Measurements from ENCODE around the gene CLPTM1. TPM values are rescaled to one million over a fixed set of nuclear protein-coding genes. Genes with fewer than 3 reads are reported as not detected.
A peak's percentile ranks its signal among the peaks of the same experiment; 100 is the strongest.

CLPTM1 gene
- total RNA-seq, 8 experiments from 2014 or later = 37.2 to 81.3 (median 59.5) TPM

GRCh38 chr19:45038931-45039893, 84.0 kb downstream of the CLPTM1 start, which contains the start of gene CLASRP:
Gene CLASRP, plus strand, starts transcription at chr19:45039045. Its CDS starts 1,168 bp downstream, at chr19:45040213.
- H3K27ac ChIP-seq = peak within 1 kb of the TSS; percentile 86 to 92
- H3K4me3 ChIP-seq = peak within 1 kb of the TSS; percentile 74 to 96 (median 81)
- peak; percentile 93 to 98 (median 96) for ATAC-seq (replicated peaks in 6 of 8)
- 0 to 9% (median 0%) methylated on average over 2 to 26 of the region's 62 CpGs; no CpG with 5 or more reads in 2 of the 10 experiments for WGBS, 10 experiments
- peaks cover 7 to 11% of the 10 kb centered on the region in 2 donors for H3K4me1 ChIP-seq (replicated peaks in 1 of 2)
- in situ Hi-C loops (cut with MboI; ENCODE audit: low pct_unique_long_range_greater_than_20kb in 2 of 9, low sequenced_read_pairs in 9 of 9, unreplicated experiment in 9 of 9) = no loop called here

GRCh38 chr19:45040059-45040771, 85.0 kb downstream of the CLPTM1 start:
- Histone ChIP-seq H3K4me1 (replicated peaks in 1 of 2) (peaks cover 7 to 11% of the 10 kb centered on the region in 2 donors), H3K27ac (no peak overlapping the region), H3K4me3 (peak overlapping the region; percentile 74 to 96 (median 81))
- no peak for ATAC-seq (replicated peaks in 6 of 8)
- in situ Hi-C loops (cut with MboI; ENCODE audit: low pct_unique_long_range_greater_than_20kb in 2 of 9, low sequenced_read_pairs in 9 of 9, unreplicated experiment in 9 of 9) = no loop called here
- WGBS, 10 experiments = 20 to 100% (median 87%) methylated on average over 1 to 12 of the region's 19 CpGs; no CpG with 5 or more reads in 2 of the 10 experiments

GRCh38 chr19:45041125-45041524, 85.9 kb downstream of the CLPTM1 start:
- WGBS, 10 experiments = 84 to 97% (median 93%) methylated on average over 2 to 6 of the region's 6 CpGs; no CpG with 5 or more reads in 4 of the 10 experiments
- ATAC-seq (replicated peaks in 6 of 8) = no peak
- H3K27ac ChIP-seq = no peak overlapping the region
- H3K4me1 ChIP-seq (replicated peaks in 1 of 2) = peaks cover 7 to 11% of the 10 kb centered on the region in 2 donors
- no peak overlapping the region for H3K4me3 ChIP-seq
- in situ Hi-C loops (cut with MboI; ENCODE audit: low pct_unique_long_range_greater_than_20kb in 2 of 9, low sequenced_read_pairs in 9 of 9, unreplicated experiment in 9 of 9) = no loop called here

Other genes starting within 250 kb of the CLPTM1 start
- 10 to 100 TPM in 3 of 8 experiments, 1 to 10 TPM in 5; 1.2 to 26.8 (median 3.6) TPM for gene BCL3, start 206.7 kb upstream of the CLPTM1 start, total RNA-seq
- not detected for gene CBLC, start 177.5 kb upstream of the CLPTM1 start, total RNA-seq
- gene BCAM, start 146.3 kb upstream of the CLPTM1 start, total RNA-seq = 10 to 100 TPM in 1 of 8 experiments, 1 to 10 TPM in 7; 1.7 to 10.6 (median 6.1) TPM
- gene NECTIN2, start 109.1 kb upstream of the CLPTM1 start, total RNA-seq = 10 to 100 TPM; 35.7 to 99.7 (median 49.5) TPM
- gene TOMM40, start 64.1 kb upstream of the CLPTM1 start, total RNA-seq = 100 to 1,000 TPM in 1 of 8 experiments, 10 to 100 TPM in 7; 30.9 to 141 (median 58.9) TPM
- 100 to 1,000 TPM in 2 of 8 experiments, 10 to 100 TPM in 3, 1 to 10 TPM in 3; 4.6 to 248 (median 30.2) TPM for gene APOE, start 49.6 kb upstream of the CLPTM1 start, total RNA-seq
- gene APOC1, start 40.8 kb upstream of the CLPTM1 start, total RNA-seq = 10 to 100 TPM in 4 of 8 experiments, 1 to 10 TPM in 4; 1.1 to 77.6 (median 9.3) TPM
- not detected for gene APOC4, start 13.1 kb upstream of the CLPTM1 start, total RNA-seq
- gene APOC2, start 9.3 kb upstream of the CLPTM1 start, total RNA-seq = 1 to 10 TPM in 1 of 8 experiments, under 1 TPM in 2, not detected in 5; 0.49 to 1.0 (median 0.56) TPM
- 10 to 100 TPM in 2 of 8 experiments, 1 to 10 TPM in 6; 1.7 to 15.4 (median 5.4) TPM for gene RELB, start 46.1 kb downstream of the CLPTM1 start, total RNA-seq
- 10 to 100 TPM; 22.2 to 82.6 (median 34.6) TPM for gene CLASRP, start 83.7 kb downstream of the CLPTM1 start, total RNA-seq
- gene ZNF296, start 121.1 kb downstream of the CLPTM1 start, total RNA-seq = 1 to 10 TPM in 3 of 8 experiments, under 1 TPM in 5; 0.46 to 1.9 (median 0.85) TPM
- gene GEMIN7, start 123.9 kb downstream of the CLPTM1 start, total RNA-seq = 10 to 100 TPM; 15.5 to 33.8 (median 20.5) TPM
- gene PPP1R37, start 137.8 kb downstream of the CLPTM1 start, total RNA-seq = 10 to 100 TPM; 18.2 to 37.0 (median 22.6) TPM
- 1 to 10 TPM in 2 of 8 experiments, under 1 TPM in 6; 0.49 to 1.4 (median 0.63) TPM for gene NKPD1, start 205.6 kb downstream of the CLPTM1 start, total RNA-seq
- 10 to 100 TPM; 16.9 to 40.8 (median 29.1) TPM for gene TRAPPC6A, start 222.9 kb downstream of the CLPTM1 start, total RNA-seq
- gene BLOC1S3, start 223.4 kb downstream of the CLPTM1 start, total RNA-seq = 1 to 10 TPM; 3.2 to 8.0 (median 5.4) TPM